Inferior parietal cortex (tissue), 1 donor: ENCODE measurements around the gene AUTS2.

Experiments used
- DNase-seq: peaks from one replicate; pipeline ENCODE4 v3.0.0-alpha.2; 2016; ENCODE audit errors: extremely low spot score

Gene AUTS2

DNA sequence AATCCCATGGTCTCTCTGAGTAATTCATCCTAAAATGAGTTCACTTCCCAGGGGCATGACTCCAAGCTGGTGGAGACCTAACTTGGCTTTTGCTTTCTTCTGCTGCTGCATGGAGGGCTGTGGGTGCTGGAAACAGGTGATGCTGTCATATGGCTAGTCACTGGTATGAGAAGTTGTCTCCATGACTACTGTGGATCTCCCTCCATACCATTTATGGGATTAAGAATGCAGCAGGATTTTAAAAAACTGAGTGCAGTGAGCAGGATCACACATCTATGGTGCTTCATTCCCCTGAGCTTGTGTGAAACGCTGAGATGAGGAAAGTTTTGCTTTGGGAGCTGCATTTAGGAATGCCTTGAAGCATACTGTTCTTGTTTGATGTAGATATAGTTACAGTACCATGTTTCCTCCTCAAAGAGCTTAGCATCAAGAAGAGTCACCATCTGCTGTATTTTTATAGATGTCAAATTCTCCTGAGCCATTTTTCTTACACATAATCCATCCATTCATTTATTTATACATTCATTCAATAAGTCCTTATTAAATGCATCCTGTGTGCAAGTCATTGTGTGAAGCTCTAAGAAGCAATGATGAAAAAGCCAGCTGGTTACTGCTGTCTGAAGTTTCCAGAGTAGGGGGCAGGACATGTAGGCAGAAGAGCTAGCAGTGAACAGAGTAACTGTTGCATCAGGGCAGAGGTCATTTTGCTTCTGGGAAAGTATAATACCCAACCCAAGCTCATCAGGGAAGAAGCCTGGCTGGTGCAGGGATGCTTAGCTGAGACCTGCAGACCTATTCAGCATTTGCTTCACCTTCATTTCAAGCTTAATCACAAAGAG lies 534.8 kb downstream of the AUTS2 start:
- DNase-seq: peak; percentile 25

DNA sequence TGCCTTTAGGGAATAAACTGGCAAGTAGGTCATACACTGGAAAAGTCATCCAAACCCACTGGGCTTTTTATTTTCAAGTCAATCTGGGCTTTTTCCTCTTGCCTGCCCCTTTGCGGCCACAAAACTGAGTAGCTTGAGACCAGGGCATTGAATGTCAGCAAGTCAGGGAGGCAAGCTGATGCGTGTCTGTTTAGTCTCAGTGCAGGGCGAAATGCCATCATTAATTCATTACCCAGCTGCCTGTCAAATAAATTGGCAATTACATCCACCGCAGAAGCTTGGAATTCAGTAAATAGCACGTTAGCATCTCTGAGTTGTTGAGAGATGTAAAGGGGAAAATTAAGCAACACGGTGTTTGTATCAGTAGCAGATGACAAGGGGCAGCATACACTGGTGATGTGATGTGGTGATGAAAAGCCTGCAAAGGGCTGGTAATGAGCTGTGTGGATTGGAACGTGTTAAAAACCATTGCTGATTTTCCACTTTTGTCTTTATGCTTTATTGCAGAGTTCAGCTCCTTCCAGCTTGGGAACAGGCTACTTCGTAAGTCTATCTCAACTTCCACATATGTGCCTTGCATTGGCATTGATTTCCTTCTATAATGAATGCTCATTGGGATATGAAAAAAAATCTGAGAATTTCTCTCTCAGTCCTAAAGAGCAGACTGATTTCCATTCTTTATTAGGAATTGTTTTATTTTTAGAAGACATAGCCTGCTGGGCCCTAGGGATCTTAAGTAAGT lies 535.9 kb downstream of the AUTS2 start:
- DNase-seq: no peak

DNA sequence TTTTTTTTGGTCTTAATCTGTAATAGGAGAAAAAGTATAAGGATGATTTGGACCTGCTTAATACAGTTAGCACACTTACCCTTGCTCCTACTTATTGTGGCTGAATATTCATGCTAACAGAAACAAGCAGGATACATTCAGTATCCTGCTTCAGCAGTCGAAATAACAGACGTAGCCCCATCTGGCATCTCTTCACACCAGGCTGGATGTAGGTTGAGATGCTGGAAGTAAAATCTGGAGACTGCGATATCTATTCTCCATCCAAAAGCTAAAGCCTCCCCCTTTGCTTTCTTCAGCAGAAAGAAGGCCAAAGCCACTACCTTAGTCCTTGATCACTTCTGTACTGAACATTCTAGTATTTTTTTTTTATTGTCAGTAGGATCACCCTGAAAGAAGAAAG lies 537.4 kb downstream of the AUTS2 start:
- DNase-seq: peak; percentile 51

- peak; percentile 23 for DNase-seq
These were observed 538.9 kb downstream of the AUTS2 start for GRCh38 chr7:70137126-70137525.

GRCh38 chr7:70142247-70142932 lies 544.1 kb downstream of the AUTS2 start:
- DNase-seq: no peak

- DNase-seq: no peak
These were observed 545.1 kb downstream of the AUTS2 start for GRCh38 chr7:70143075-70144044.

- DNase-seq: no peak
These were observed 550.7 kb downstream of the AUTS2 start for GRCh38 chr7:70148997-70149396.

GRCh38 chr7:70152313-70152712 lies 554.0 kb downstream of the AUTS2 start:
- no peak for DNase-seq

GRCh38 chr7:70153933-70154332 lies 555.7 kb downstream of the AUTS2 start:
- no peak for DNase-seq

- no peak for DNase-seq
These were observed 556.4 kb downstream of the AUTS2 start for GRCh38 chr7:70154521-70155180.

GRCh38 chr7:70156057-70156456 lies 557.8 kb downstream of the AUTS2 start:
- DNase-seq: no peak

DNA sequence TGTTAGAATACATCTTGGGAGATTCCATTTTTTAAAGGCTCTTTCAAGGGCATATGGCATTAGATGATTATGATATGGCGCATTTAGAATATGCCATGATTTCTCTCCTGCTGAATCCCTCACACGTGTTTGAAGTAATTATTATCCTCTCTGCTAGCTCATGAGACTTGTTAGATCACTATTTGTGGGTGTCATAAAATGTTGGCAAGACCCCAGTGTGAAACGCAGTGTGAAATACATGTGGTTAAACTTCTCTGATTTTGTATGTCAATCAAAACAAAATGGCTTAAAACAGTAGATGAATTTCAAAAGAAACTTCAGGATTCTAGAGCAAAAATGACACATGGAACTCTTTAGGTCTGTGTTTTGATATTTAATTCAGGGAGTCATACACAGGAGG lies 560.8 kb downstream of the AUTS2 start:
- no peak for DNase-seq

- DNase-seq: no peak
These were observed 567.3 kb downstream of the AUTS2 start for GRCh38 chr7:70165477-70166170.

- DNase-seq: no peak
These were observed 573.2 kb downstream of the AUTS2 start for GRCh38 chr7:70171369-70171920.

DNA sequence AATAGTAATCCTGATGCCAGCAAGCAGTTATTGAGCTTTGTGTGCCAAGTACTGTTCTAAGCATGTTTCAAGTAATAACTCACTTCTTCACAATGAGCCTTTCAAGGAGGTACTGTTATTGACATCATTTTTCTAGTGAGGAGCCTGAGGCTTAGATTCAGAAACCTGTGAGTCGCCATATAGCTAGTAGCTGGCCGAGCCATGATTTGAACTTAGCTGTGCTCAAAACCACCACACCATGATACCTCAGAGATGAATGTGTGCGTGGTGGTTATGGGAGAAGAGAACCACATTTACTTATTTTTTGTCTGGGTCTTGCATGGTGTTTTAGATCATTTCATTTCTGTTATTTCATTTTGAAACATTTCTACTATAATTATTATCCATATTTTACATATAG lies 578.9 kb downstream of the AUTS2 start:
- DNase-seq: no peak

GRCh38 chr7:70178211-70178610 lies 579.9 kb downstream of the AUTS2 start:
- DNase-seq: no peak

DNA sequence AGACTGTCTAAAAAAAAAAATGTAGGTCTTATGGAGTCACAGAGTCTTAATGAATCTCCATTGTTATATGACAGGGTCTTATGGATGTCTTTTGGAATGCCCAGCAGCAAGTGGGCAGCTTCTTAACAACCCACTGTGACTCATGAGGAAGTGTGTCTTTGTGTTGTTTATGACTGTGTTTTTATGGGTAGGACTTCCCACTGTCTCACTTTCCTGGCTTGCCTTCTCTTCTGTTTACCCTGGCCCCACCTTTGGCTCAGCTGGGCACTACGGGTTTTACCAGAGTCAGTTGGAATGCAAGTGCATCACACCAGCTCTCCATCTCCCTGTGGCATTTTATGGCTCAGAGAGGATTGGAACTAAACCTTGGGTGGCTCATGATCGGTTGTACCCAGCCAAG lies 580.5 kb downstream of the AUTS2 start:
- no peak for DNase-seq

DNA sequence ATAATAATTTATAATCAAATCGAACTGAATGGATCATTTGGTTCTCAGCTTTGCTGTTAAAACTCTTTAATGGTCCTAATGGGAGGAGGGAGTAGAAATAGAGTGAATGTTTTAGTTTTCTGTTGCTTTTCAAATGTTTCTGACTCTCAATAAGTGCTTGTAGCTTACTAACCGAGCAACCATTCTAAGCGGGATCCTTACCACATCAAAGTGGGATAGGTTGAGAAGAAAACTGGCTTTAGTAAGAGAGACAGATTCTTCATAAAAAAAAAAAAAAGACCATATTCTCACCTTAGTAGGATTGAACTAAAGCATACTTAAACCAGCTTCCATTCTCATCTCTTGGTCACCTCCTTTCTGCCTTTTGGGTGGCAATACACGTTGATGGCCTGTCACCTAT lies 584.2 kb downstream of the AUTS2 start:
- DNase-seq: no peak

DNA sequence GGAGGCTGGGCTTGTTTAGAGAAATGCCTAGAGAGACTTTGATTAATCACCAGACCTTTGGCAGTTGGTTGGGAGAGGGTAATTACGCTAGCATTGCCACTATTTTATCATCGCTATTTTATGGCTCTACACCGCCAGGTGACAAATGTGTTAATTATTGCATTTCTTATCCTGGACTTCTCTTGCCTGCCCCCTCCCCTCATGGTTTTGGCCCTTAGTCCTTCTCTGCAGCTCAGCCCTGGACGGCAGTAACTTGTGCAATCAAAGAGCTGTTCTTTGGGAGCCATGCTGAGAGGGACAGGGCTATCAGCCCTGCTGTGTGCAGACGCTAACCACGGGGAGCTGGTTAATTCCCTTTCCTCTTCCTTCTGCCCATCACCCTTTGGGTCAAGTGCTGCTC lies 585.0 kb downstream of the AUTS2 start:
- DNase-seq: no peak
